ENCODE results near the gene FANCL.
"Not testable (repeated sequence)": the region's sequence is repeated elsewhere in the genome, so short reads cannot be mapped to it uniquely, and the experiment has no call there.

Gene FANCL

DNA sequence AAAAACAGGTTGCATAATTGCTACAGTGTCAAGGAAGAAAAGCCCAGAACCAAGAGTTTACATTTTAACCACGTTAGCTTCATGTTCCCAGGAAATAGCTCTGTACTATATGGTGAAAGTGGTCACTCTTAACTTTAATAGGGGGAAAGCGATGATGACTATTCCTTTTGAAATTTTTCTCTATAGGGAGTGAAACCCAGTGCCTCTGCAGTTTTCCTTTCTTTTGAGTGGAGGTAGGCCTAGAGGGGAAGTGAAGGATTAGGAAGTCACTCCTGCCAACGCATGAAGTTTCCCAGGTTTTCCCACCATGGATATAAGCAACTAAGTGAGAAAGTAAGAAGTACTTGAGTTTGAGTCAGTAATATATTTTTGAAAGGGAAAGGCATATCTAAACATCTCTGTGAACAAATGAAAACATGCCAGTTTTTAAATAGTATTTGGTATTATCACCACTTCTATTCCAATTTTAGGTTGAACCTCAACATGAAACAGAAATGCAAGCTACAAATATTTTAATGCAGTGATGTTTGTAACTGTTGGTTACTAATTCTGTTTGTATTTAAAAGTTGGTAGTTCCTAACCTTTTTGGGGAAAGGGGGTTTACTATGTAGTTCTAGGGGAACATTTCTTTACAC is 102.6 kb downstream of the FANCL start:
- no peak for DNase-seq

DNA sequence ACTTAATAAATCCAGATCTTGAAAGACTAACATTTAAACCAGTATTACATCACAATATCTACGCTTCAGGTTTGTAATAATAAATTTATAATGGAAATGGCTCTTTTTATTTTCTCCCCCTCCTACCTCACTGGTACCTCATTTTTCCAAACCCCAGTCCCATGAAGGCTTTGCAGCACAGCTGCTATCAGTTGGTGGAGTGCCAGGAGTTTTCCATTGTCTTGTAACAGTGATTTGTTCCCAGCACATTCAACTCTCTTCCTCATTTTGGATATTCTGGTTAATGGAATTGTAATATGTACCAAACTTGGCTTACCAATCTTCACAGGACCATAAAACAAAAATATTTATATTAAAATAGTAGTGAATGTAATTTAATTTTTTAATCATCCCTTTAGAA is 103.3 kb downstream of the FANCL start:
- DNase-seq = no peak

DNA sequence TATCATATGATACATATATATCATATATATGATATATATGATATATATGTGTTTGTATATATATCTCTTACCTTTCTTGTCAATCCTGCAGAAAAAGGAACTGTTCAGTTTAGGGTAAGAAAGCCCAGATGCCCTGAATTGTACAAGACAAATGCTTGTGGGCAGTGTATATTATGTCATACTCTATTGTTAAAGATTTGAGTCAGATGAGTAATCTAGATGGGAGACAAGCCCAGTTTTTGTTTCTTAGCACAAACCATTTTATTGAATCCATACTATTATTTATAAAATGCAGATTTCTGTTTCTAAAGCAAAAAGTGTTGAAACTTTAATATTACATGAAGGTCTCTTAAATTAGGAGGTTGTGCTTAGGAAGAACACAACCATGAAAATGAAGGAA is 103.9 kb downstream of the FANCL start:
- no peak for DNase-seq

DNA sequence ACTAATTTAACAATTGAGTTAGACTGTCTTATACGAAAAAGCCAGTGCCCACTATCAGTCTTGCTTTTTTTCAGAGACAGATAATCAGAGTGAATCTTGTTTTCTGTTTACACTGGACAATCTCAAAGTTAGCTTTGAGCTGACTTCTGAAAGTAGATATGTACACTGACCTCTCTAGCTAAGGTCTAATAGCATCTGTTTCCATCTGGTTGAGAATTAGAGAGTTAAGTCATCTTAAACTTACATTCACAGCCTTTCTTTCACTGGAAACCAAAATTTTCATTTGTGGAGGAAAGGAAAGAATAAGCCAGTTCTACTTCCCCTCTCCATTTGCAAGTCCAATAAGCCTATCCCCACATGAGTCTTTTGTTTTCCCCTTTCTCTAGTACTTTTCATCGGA is 105.3 kb downstream of the FANCL start:
- DNase-seq = no peak

DNA sequence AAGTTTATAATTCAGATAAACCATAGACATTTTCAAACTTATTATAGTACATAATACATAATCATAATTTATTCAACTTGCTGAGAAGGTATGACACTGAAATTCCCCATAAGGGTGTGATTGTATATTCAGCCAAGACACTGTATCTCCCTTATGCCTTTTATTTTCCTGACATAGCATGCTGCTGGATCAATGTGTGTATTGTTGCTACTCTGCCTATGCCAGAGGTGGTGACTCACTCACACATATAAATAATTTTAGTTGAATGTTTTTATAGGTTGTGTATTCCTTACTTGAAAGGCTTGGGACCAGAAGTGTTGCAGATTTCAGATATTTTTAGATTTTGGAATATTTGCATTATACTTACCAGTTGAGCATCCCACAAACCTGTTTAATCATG is 107.7 kb downstream of the FANCL start:
- no peak for DNase-seq

DNA sequence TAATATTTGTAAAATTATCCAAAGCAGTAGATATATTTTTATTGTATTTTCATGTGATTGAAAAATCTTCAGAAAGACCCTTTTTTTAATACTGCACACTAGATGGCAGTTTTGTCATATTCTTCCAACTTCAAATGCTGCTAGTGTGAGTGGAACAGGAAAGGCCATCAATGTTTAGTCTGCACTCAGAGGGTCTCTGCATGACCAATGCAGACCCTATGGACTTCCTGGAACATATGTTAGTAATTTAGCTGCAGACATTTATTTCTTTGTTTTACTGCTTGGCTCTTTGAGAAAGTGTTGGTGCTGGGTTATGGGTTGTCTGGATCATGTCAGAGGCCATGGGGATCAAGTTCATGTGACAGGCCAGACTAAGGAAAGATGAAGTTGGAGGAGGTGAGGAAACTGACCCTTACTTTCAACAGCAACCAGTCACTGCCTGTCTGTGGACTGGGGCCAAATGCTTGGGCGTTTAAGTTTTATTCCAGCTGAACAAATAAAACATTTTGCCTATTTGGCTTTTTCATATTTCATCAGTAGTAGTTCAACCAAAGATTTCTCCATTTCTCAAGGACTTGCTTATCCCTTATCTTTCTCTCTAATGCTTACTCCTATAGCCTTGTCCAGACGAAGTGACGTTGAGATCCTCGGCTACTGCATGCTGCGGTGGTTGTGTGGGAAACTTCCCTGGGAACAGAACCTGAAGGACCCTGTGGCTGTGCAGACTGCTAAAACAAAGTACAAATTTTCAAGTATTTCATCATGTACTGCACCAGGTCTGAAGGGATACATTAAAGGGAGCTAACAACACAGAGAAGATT is 109.7 kb downstream of the FANCL start:
- DNase-seq = no peak

DNA sequence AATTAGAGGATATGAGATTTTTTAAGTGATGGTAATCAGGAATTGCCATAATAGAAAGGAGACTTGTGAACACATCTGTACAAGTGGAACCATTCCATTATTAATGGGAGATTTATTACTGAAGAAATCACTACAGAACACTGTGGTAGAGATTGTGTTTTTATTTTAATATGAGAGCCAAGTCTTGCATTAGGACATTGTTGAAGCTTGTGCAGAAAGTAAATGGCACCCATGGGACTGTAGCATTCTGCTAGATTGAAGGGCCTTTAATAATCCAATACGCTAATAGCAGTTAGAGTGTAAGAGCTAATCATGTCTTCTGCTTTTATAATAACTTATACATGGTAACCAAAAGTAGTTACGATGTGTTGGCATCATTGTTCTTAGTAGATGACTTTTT is 110.9 kb downstream of the FANCL start:
- DNase-seq = no peak

DNA sequence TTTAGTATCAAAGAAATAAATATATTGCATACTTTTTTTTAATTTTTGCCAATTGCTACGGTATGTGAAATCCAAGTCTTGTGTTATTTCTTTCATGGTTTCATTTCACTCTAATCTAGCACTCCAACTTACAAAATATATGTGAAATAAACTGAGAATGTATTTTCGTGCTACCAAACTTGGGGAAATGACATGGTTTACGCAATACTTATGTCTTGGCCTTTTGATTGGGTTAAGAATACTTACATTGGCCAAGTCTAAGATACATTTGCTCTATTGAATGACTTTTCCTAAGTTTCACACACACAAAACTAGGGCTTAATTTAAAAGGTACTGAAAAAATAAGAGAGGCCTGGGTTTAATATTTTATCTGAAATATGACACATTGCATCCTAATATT is 114.0 kb downstream of the FANCL start:
- DNase-seq = no peak

DNA sequence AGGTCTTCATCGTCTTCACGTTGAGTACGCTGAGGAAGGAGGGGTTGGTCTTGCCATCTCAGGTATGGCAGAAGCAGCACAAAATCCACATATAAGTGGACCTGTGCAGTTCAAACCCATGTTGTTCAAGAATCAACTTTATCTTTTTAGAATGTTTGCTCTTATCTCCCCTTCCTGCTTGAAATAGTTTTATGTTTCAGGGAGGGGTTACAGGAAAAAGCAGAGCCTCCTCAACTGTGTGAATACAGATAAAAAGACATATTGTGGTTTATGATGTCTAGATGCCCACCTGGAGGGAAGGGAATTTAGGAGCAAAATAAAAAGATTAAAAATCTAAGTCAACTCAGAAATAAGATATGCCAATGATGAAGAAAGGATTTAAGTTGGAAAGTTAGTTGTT is 118.6 kb downstream of the FANCL start:
- DNase-seq = no peak

DNA sequence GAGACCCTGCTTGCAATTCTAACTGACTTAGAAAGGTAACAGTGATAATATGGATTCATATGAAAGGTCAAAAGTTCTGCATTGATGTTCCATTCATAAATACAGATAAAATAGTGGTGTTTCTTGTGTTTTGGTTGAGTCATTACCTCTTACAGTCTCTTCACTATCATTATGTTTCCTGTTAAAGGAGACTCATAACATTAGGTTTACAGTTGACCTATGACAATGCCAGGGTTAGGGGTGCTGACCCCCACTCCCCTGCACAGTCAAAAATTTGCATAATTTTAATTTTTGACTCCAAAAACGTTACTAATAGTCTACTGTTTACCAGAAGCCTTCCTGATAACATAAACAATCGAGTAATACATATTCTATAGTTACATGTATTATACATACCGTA is 119.1 kb downstream of the FANCL start:
- no peak for DNase-seq

DNA sequence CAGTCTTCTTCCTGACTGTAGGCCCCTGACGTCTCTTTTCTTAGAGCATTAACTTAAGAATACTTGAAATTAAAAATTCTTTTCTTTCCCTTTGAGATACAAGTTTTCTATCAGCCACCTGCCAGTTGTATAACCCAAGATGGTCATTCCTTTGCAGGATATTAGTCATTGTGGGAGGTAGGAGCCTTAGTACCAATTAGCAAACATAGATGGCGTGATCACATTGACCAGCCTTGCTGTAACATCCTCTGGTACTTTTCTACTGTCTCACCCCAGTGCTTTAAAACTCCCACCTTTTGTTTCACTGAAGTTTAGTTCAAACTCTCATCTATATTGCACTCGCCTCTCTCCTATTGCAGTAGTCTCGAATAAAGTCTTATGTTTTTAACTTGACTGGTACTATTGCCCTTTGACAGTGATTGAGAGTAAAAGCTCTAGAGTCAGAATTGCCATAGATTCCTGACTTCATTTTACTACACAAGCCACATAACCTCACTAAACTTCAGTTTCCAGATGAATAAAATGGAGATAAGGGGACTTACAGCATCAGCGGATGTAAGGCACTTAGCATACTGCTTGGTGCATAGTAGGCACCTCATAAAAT is 120.4 kb downstream of the FANCL start:
- DNase-seq = no peak

DNA sequence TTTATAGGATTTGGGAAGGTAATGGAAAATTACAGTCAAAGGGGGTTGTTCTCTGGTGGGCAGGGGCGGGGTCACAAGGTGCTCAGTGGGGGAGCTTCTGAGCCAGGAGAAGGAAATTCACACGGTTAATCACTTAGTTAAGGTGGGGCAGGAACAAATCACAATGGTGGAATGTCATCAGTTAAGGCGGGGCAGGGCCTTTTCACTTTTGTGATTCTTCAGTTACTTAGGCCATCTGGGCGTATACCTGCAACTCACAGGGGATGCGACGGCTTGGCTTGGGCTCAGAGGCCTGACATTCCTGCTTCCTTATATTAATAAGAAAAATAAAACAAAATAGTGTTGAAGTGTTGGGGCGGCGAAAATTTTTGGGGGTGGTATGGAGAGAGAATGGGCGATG is 127.6 kb downstream of the FANCL start:
- not testable (repeated sequence) for DNase-seq

DNA sequence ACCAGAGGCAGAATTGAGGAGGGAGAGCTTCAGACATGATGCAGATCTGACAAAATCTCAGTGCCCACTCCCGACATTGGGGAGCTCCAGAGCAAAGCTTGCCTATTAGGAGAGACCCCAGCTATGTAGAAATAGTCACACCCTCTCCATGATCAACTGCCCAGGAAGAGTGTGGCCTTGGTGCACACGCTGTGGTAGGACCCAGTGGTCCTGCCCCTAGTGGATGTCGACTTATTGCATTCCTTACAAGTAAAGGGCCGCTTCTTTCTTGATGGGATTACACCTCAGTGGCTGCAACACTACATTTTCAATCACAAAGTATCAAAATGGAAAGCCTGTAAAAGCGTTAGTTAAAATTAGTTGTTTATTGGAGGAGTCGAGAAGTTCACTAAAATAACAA is 130.4 kb downstream of the FANCL start:
- no peak for DNase-seq

DNA sequence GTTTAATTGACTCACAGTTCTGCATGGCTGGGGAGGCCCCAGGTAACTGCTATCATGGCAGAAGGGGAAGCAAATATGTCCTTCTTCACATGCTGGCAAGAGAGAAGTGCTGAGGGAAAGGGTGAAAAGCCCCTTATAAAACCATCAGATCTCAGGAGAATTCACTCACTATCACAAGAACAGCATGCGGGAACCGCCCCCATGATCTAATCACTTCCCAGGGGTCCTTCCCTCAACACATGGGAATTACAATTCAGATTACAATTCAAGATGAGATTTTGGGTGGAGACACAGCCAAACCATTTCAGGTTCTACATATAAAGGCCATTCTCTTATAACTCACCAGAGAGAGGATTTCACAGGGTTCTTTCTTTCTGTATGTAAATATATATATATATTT is 131.6 kb downstream of the FANCL start:
- DNase-seq = no peak

Measured in NCI-H2081 treated with DMSO at 0.1 percent for 48 hours (cell line).